Measurements from ENCODE around the gene SF3B1. TPM values are rescaled to one million over a fixed set of nuclear protein-coding genes. Genes with fewer than 3 reads are reported as not detected.

The SF3B1 gene
- total and polyA plus RNA-seq, 7 donors = 89.2 to 162 (median 136) TPM

DNA sequence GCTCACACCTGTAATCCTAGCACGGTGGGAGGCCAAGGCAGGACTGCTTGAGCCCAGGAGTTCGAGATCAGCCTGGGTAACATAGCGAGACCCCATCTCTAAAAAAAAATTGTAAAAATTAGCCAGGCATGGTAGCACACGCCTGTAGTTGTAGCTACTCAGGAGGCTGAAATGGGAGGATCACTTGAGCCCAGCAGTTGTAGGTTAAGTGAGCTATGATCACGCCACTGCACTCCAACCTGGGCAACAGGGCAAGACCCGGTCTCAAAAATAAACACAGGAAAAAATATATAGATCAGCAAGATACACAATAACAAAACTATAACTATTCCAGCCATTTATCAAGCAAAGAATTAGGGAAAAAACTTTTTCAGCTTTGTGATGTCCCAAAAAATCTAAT, 3.0 kb downstream of the SF3B1 start:
- Histone ChIP-seq H3K4me3 (peak overlapping the region; percentile 97), H3K27me3 (ENCODE audit: insufficient read depth in 3 of 3, low read length in 2 of 3) (no peaks in the 10 kb centered on the region), H3K27ac (peak overlapping the region; percentile 99), H3K4me1 (peaks cover 70% of the 10 kb centered on the region), H3K36me3 (ENCODE audit: insufficient read depth in 1 of 2, low read depth in 1 of 2) (no peaks in the 10 kb centered on the region), H3K9me3 (no peaks in the 10 kb centered on the region)
- TF ChIP-seq, protein P1, sequence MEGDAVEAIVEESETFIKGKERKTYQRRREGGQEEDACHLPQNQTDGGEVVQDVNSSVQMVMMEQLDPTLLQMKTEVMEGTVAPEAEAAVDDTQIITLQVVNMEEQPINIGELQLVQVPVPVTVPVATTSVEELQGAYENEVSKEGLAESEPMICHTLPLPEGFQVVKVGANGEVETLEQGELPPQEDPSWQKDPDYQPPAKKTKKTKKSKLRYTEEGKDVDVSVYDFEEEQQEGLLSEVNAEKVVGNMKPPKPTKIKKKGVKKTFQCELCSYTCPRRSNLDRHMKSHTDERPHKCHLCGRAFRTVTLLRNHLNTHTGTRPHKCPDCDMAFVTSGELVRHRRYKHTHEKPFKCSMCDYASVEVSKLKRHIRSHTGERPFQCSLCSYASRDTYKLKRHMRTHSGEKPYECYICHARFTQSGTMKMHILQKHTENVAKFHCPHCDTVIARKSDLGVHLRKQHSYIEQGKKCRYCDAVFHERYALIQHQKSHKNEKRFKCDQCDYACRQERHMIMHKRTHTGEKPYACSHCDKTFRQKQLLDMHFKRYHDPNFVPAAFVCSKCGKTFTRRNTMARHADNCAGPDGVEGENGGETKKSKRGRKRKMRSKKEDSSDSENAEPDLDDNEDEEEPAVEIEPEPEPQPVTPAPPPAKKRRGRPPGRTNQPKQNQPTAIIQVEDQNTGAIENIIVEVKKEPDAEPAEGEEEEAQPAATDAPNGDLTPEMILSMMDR (IDR thresholded peaks at IDR 0.05) = no peak
- 58 to 65% (median 64%) methylated on average over 6 of the region's 6 CpGs for WGBS, 3 donors
- intact Hi-C loops (cut with DNase I) = no loop called here
- ATAC-seq (no peak), DNase-seq (no peak)

DNA sequence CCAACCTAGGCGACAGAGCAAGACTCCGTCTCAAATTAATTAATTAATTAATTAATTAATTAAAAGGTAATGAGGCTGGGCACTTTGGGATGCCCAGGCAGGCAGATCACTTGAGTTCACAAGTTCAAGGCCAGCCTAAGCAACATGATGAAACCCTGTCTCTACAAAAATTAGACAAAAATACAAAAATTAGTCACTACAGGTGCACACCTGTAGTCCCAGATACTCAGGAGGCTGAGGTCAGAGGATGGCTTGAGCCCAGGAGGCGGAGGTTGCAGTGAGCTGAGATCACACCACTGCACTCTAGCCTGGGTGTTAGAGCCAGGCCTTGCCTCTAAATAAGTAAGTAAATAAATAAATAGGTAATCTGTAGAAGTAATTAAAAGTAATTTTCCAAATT, 6.8 kb downstream of the SF3B1 start:
- intact Hi-C loops (cut with DNase I) = loop anchor here (5.0 to 10.0 kb wide), 2 partner anchors 44 to 347 kb away; no protein-coding TSS in a partner anchor
- no peaks in the 10 kb centered on the region for H3K9me3 ChIP-seq
- TF ChIP-seq, protein P1 (IDR thresholded peaks at IDR 0.05) = no peak
- ATAC-seq = no peak
- DNase-seq = no peak
- peaks cover 0 to 8% of the 10 kb centered on the region in 2 donors for H3K36me3 ChIP-seq (ENCODE audit: insufficient read depth in 1 of 2, low read depth in 1 of 2)
- no peak overlapping the region for H3K4me3 ChIP-seq
- 96 to 100% (median 96%) methylated on average over 3 of the region's 3 CpGs for WGBS, 3 donors
- no peaks in the 10 kb centered on the region for H3K27me3 ChIP-seq (ENCODE audit: insufficient read depth in 3 of 3, low read length in 2 of 3)
- H3K27ac ChIP-seq = peak overlapping the region; percentile 12
- peaks cover 82% of the 10 kb centered on the region for H3K4me1 ChIP-seq

DNA sequence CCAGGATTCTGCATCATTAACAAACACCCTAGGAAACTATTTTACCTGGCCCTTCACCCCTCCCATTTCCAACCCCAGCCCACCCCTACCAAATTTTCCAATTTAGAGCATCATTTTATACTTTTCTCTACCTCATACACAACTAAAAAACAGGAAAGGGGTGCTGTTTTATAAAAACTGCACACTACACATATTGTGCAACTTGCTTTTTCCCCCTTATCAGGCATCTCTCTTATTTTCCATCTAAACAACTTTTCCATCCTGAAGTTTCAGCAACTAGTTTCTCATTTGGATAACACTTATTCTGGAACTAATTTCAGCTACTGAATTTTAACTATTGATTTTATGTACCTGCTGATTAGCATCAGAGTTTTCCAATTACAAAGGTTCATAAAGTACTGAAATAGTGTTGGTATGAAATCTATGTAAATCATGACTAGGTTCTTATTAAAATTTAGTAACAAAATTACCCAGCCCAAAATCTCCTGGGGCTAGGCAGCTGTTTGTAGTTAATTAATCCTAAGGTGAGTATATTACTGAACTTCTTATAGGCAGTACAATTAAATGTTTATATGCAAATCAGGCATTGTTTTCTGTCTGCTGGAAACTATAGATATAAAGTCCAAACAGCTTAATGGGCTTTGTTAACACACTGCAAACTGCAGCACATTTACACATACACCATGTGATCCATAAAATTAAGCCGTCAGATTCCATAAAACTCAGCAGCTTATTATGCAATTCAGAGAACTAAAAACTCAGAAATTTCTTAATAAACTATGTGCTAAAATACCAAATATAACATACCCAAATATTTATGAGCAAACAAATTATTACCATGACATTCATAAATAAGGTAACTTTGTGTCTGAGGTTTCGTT, 7.9 kb downstream of the SF3B1 start:
- Histone ChIP-seq H3K27me3 (ENCODE audit: insufficient read depth in 3 of 3, low read length in 2 of 3) (no peaks in the 10 kb centered on the region), H3K36me3 (ENCODE audit: insufficient read depth in 1 of 2, low read depth in 1 of 2) (peaks cover 0 to 18% of the 10 kb centered on the region in 2 donors), H3K4me3 (no peak overlapping the region), H3K9me3 (no peaks in the 10 kb centered on the region), H3K27ac (no peak overlapping the region), H3K4me1 (peaks cover 72% of the 10 kb centered on the region)
- intact Hi-C loops (cut with DNase I) = loop anchor here (5.0 to 10.0 kb wide), 2 partner anchors 45 to 348 kb away; no protein-coding TSS in a partner anchor
- TF ChIP-seq, protein P1 (IDR thresholded peaks at IDR 0.05) = no peak
- 57 to 76% (median 60%) methylated on average over 2 of the region's 2 CpGs for WGBS, 3 donors
- DNase-seq = no peak
- ATAC-seq = no peak

DNA sequence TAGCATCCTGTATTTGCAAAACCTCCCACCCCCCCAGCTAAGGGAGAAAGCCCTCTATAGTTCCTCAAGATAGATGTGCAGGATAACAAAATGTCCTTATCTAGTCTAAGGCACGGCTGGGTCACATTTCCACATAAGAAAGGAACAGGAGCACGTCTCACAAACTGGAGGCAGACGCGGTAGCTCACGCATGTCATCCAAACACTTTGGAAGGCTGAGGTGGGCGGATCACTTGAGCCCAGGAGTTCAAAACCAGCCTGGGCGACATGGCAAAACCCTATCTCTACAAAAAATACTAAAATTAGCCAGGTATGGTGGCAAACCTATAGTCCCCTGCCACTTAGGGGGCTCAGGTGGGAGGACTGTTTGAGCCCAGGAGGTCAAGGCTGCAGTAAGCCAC, 9.3 kb downstream of the SF3B1 start:
- H3K4me3 ChIP-seq = no peak overlapping the region
- ATAC-seq (peak in 1 of 4 donors; percentile 32), DNase-seq (no peak)
- intact Hi-C loops (cut with DNase I) = loop anchor here (5.0 to 10.0 kb wide), 2 partner anchors 47 to 349 kb away; no protein-coding TSS in a partner anchor
- H3K9me3 ChIP-seq = no peaks in the 10 kb centered on the region
- H3K27me3 ChIP-seq (ENCODE audit: insufficient read depth in 3 of 3, low read length in 2 of 3) = no peaks in the 10 kb centered on the region
- TF ChIP-seq, protein P1 (IDR thresholded peaks at IDR 0.05) = no peak
- WGBS, 3 donors = 41 to 57% (median 42%) methylated on average over 7 of the region's 7 CpGs
- H3K4me1 ChIP-seq = peaks cover 58% of the 10 kb centered on the region
- peaks cover 4 to 33% of the 10 kb centered on the region in 2 donors for H3K36me3 ChIP-seq (ENCODE audit: insufficient read depth in 1 of 2, low read depth in 1 of 2)
- no peak overlapping the region for H3K27ac ChIP-seq
